Spleen (tissue), 11 donors: Measurements from ENCODE around the gene CCDC63. TPM values are rescaled to one million over a fixed set of nuclear protein-coding genes. Genes with fewer than 3 reads are reported as not detected.

ENCODE experiments used
- DNase-seq: peaks from one replicate; pipeline ENCODE4 v3.0.0-alpha.2; 2020
- H3K27ac ChIP-seq, 8 donors: fragments of 200-600 bp; sonication (generic) in 7 of 8; 1 replicate in 4 of 8; 2 replicates in 4 of 8; pipeline versions ENCODE4 v1.5.0 to v1.8.0; 2016 to 2021; ENCODE audit warnings: inconsistent platforms in 4 of 8, mild to moderate bottlenecking in 4 of 8, moderate library complexity in 1 of 8
- H3K27me3 ChIP-seq, 7 donors: fragments of 200-600 bp; sonication (generic) in 6 of 7; replicated peaks in 1 of 7; 1 replicate in 4 of 7; 2 replicates in 3 of 7; pipeline versions ENCODE4 v1.5.0 to v1.8.0; 2016 to 2021; ENCODE audit warnings: inconsistent platforms in 3 of 7, mild to moderate bottlenecking in 1 of 7
- H3K36me3 ChIP-seq, 6 donors: fragments of 200-600 bp; sonication (generic) in 5 of 6; 1 replicate in 4 of 6; 2 replicates in 2 of 6; pipeline versions ENCODE4 v1.5.0 to v1.8.0; 2016 to 2021; ENCODE audit warnings: inconsistent platforms in 2 of 6
- H3K4me1 ChIP-seq, 6 donors: fragments of 200-600 bp; sonication (generic) in 5 of 6; 1 replicate in 3 of 6; 2 replicates in 3 of 6; pipeline versions ENCODE4 v1.5.0 to v1.8.0; 2016 to 2021; ENCODE audit warnings: inconsistent platforms in 3 of 6
- H3K4me3 ChIP-seq, 8 donors: fragments of 200-600 bp; sonication (generic) in 7 of 8; 1 replicate in 4 of 8; 2 replicates in 4 of 8; pipeline versions ENCODE4 v1.5.0 to v1.8.0; 2016 to 2021; ENCODE audit warnings: inconsistent platforms in 4 of 8, mild to moderate bottlenecking in 4 of 8, moderate library complexity in 2 of 8
- H3K9me3 ChIP-seq, 8 donors: fragments of 200-600 bp; sonication (generic) in 7 of 8; 1 replicate in 4 of 8; 2 replicates in 4 of 8; pipeline versions ENCODE4 v1.5.0 to v1.8.0; 2016 to 2021; ENCODE audit warnings: inconsistent platforms in 4 of 8
- CTCF ChIP-seq, 11 experiments: fragments of 200-600 bp in 7 of 11; fragments of 450-650 bp in 4 of 11; sonication (generic) in 4 of 11; IDR thresholded peaks in 8 of 11; conservative IDR thresholded peaks in 3 of 11; 1 replicate in 7 of 11; 2 replicates in 4 of 11; pipeline versions ENCODE4 v1.4.0 to v1.8.0; 2016 to 2021; ENCODE audit warnings: antibody characterized with exemption in 11 of 11, inconsistent platforms in 4 of 11, mild to moderate bottlenecking in 1 of 11
- POLR2A ChIP-seq, 3 donors: fragments of 450-650 bp; IDR thresholded peaks; one replicate each; pipeline ENCODE4 v1.5.1; 2017; ENCODE audit warnings: antibody characterized with exemption in 3 of 3, mild to moderate bottlenecking in 1 of 3
- POLR2AphosphoS5 ChIP-seq, 3 donors: sonication (generic); formaldehyde crosslinking; IDR thresholded peaks; one replicate each; pipeline ENCODE4 v1.5.1; 2017; ENCODE audit warnings: antibody characterized with exemption in 3 of 3
- WGBS, 5 donors: extraction: QIAGEN DNeasy Blood & Tissue Kit in 3 of 5; methylation state at CpG; one replicate each; pipeline versions ENCODE4 v1.1.5 to v1.1.7; 2013 to 2018; 5-methylcytosine and 5-hydroxymethylcytosine counted together
- intact Hi-C: fragments of 100-400 bp; cut with DNase I; formaldehyde crosslinking; loops from one replicate; pipeline ENCODE4 v1.15.0; 2023; ENCODE audit warnings: low total_unique reads
- polyA plus RNA-seq, 3 donors: library from polyadenylated mRNA; stranded (reverse); fragments of 200-250 nt; gene quantifications; one replicate each; pipeline ENCODE4 v1.2.1, GENCODE V29; 2013
- total RNA-seq, 7 donors: library from RNA; depleted of rRNA in 3 of 7; stranded (reverse); fragments of >200 nt in 3 of 7; fragmentation: NEBNext Ultra II Directional in 4 of 7; extraction: Animal tissue kit (Norgen Biotek cat#: 25700) in 4 of 7; gene quantifications; one replicate each; pipeline versions ENCODE4 v1.1.0 to v1.2.1, GENCODE V29; 2016 to 2021
- donor health status: healthy with polysubstance abuse.
- donor health status: DM: no; HTN: no; CAD: no; lungs with moderate emphysema.
- donor health status: DM: no; HTN: no; CAD: no.
- donor health status: Bipolar disorder and iron deficiency.
- donor health status: healthy.
- donor health status: DM: no; HTN: no; CAD: no.
- donor health status: DM: yes; HTN: yes; CAD: no.

Gene CCDC63
- total and polyA plus RNA-seq, 10 donors: not detected

- TF ChIP-seq POLR2A (IDR thresholded peaks at IDR 0.05): no peak
- TF ChIP-seq CTCF (IDR thresholded peaks at IDR 0.05 in 8 of 11, conservative IDR thresholded peaks at IDR 0.05 in 3 of 11): no peak
- no peak for TF ChIP-seq POLR2AphosphoS5 (IDR thresholded peaks at IDR 0.05)
- Histone ChIP-seq H3K27me3 (peaks cover 0 to 6% (median 0%) of the 10 kb centered on the region in 7 donors), H3K27ac (no peak overlapping the region), H3K36me3 (no peaks in the 10 kb centered on the region), H3K9me3 (peaks cover 0 to 4% (median 2%) of the 10 kb centered on the region in 8 donors), H3K4me1 (peaks cover under 1 to 21% (median 11%) of the 10 kb centered on the region in 6 donors), H3K4me3 (no peak overlapping the region)
- WGBS, 5 donors: 85 to 90% (median 87%) methylated on average over 12 of the region's 12 CpGs
- no peak for DNase-seq
- intact Hi-C loops: loop anchor here (10.0 kb wide), 1 partner anchor 795 kb away; no protein-coding TSS in a partner anchor
These were observed 42.6 kb downstream of the CCDC63 start for GRCh38 chr12:110889361-110889760.

- Histone ChIP-seq H3K4me3 (peak overlapping the region in 1 of 8 donors; percentile 52), H3K4me1 (peaks cover 5 to 11% (median 9%) of the 10 kb centered on the region in 6 donors), H3K27ac (no peak overlapping the region), H3K36me3 (no peaks in the 10 kb centered on the region), H3K9me3 (peaks cover 0 to 4% (median 2%) of the 10 kb centered on the region in 8 donors), H3K27me3 (peaks cover 0 to 12% (median 0%) of the 10 kb centered on the region in 7 donors)
- 80 to 97% (median 87%) methylated on average over 3 of the region's 3 CpGs for WGBS, 5 donors
- intact Hi-C loops: loop anchor here (5.0 kb wide), 1 partner anchor 423 kb away; no protein-coding TSS in a partner anchor
- DNase-seq: peak; percentile 11
- TF ChIP-seq POLR2A (IDR thresholded peaks at IDR 0.05) (no peak), CTCF (IDR thresholded peaks at IDR 0.05 in 8 of 11, conservative IDR thresholded peaks at IDR 0.05 in 3 of 11) (no peak), POLR2AphosphoS5 (IDR thresholded peaks at IDR 0.05) (no peak)
These were observed 47.2 kb downstream of the CCDC63 start for GRCh38 chr12:110893956-110894355.

DNA sequence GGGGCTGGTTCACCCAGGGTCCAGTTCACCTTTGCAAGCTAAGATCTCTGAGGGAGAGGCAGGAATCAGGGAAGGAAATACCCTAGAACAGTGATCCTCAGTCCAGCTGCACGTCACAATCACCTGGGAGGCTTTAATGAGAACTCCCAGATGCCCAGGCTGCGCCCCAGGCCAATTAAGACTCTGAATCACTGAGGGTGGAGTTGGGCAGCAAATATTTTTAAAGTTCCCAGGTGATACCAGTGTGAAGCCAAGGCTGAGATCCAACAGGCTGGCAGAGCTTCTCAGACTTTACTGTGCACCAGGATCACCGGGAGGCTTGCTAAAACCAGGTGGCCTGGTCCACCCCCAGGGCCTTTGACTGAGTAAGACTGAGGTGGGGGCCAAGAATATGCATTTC, 49.8 kb downstream of the CCDC63 start:
- Histone ChIP-seq H3K4me3 (no peak overlapping the region), H3K36me3 (no peaks in the 10 kb centered on the region), H3K27me3 (peaks cover 0 to 12% (median 0%) of the 10 kb centered on the region in 7 donors), H3K9me3 (peaks cover 0 to 4% (median 2%) of the 10 kb centered on the region in 8 donors), H3K27ac (no peak overlapping the region), H3K4me1 (peaks cover 5 to 11% (median 9%) of the 10 kb centered on the region in 6 donors)
- 81 to 89% (median 85%) methylated on average over 3 of the region's 3 CpGs for WGBS, 5 donors
- intact Hi-C loops: no loop called here
- TF ChIP-seq POLR2A (IDR thresholded peaks at IDR 0.05): no peak
- no peak for TF ChIP-seq CTCF (IDR thresholded peaks at IDR 0.05 in 8 of 11, conservative IDR thresholded peaks at IDR 0.05 in 3 of 11)
- TF ChIP-seq POLR2AphosphoS5 (IDR thresholded peaks at IDR 0.05): no peak
- DNase-seq: no peak

- H3K36me3 ChIP-seq: no peaks in the 10 kb centered on the region
- H3K4me1 ChIP-seq: peaks cover 0 to 5% (median 1%) of the 10 kb centered on the region in 6 donors
- intact Hi-C loops: no loop called here
- WGBS, 5 donors: 77 to 90% (median 85%) methylated on average over 4 of the region's 4 CpGs
- no peak for TF ChIP-seq CTCF (IDR thresholded peaks at IDR 0.05 in 8 of 11, conservative IDR thresholded peaks at IDR 0.05 in 3 of 11)
- no peak for TF ChIP-seq POLR2A (IDR thresholded peaks at IDR 0.05)
- TF ChIP-seq POLR2AphosphoS5 (IDR thresholded peaks at IDR 0.05): no peak
- no peak overlapping the region for H3K4me3 ChIP-seq
- DNase-seq: peak; percentile 25
- no peak overlapping the region for H3K27ac ChIP-seq
- H3K9me3 ChIP-seq: no peaks in the 10 kb centered on the region
- H3K27me3 ChIP-seq: no peaks in the 10 kb centered on the region
These were observed 54.6 kb downstream of the CCDC63 start for GRCh38 chr12:110901401-110901800.
